Ovary (tissue), 3 donors: ENCODE data around the gene MESD.

Experiments used
- CTCF ChIP-seq, 3 donors: fragments of 450-650 bp in 2 of 3; fragments of 200-600 bp in 1 of 3; IDR thresholded peaks; one replicate each; pipeline versions ENCODE4 v1.5.1 to v1.8.0; 2016 to 2022; ENCODE audit warnings: antibody characterized with exemption in 3 of 3, mild to moderate bottlenecking in 1 of 3
- POLR2A ChIP-seq: fragments of 450-650 bp; IDR thresholded peaks from one replicate; pipeline ENCODE4 v1.6.1; 2017; ENCODE audit warnings: antibody characterized with exemption, mild to moderate bottlenecking, moderate library complexity
- donor health status: DM: no; HTN: no; CAD: no.

GRCh38 chr15:81002009-81002330 is 12.4 kb upstream of the MESD start:
- TF ChIP-seq CTCF (IDR thresholded peaks at IDR 0.05): no peak
- TF ChIP-seq POLR2A: no peak
